ENCODE measurements around the gene NPDC1.

NPDC1 gene

DNA sequence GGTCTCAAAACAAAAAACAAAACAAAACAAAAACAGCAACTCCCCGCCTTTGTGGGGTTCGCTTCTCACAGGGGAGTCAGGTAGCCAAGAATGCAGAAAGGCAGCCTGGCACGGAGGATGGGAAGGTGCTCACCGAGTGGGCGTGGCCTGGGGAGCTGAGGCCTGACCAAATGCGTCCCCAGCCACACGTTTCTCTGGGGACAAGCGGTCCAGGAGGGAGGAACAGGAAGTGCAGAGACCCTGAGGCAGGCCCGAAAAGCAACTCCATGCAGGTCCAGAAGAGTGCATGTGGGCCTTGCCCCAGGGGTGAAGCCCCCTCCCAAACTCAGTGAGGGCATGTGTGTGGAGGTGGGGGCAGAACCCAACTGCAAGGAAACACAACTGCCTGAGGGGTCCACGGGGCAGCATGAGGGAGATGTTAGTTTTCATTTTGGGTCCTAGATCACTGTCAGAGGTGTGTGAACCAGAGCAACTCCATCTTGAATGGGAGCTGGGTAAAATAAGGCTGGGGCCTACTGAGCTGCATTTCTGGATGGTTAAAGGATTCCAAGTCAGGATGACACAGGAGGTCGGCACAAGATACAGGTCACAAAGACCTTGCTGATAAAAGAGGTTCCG is 28.8 kb upstream of the NPDC1 start:
- Histone ChIP-seq H3K36me3 (ENCODE audit: control insufficient read depth, insufficient read depth, low read length) (no peaks in the 10 kb centered on the region), H3K9me3 (ENCODE audit: control insufficient read depth, insufficient read depth, low read length) (no peaks in the 10 kb centered on the region), H3K27ac (ENCODE audit: low read length) (no peak overlapping the region), H3K27me3 (ENCODE audit: control insufficient read depth, insufficient read depth, low read length) (peaks cover 13% of the 10 kb centered on the region; the same call in 1 of the 2 replicates), H3K4me3 (ENCODE audit: low read length) (no peak overlapping the region), H3K4me1 (ENCODE audit: control insufficient read depth, insufficient read depth, low read length) (peaks cover 13% of the 10 kb centered on the region)
- DNase-seq (ENCODE audit: low read depth, low spot score), result no peak
- no CpG with 5 or more reads among the region's 12 CpGs for WGBS (ENCODE audit: insufficient coverage, insufficient read length)

GRCh38 chr9:137073992-137074399 is 28.0 kb upstream of the NPDC1 start:
- WGBS (ENCODE audit: insufficient coverage, insufficient read length), result no CpG with 5 or more reads among the region's 8 CpGs
- H3K4me1 ChIP-seq (ENCODE audit: control insufficient read depth, insufficient read depth, low read length), result peaks cover 16% of the 10 kb centered on the region
- peaks cover 13% of the 10 kb centered on the region; the same call in 1 of the 2 replicates for H3K27me3 ChIP-seq (ENCODE audit: control insufficient read depth, insufficient read depth, low read length)
- DNase-seq (ENCODE audit: low read depth, low spot score), result no peak
- no peaks in the 10 kb centered on the region for H3K36me3 ChIP-seq (ENCODE audit: control insufficient read depth, insufficient read depth, low read length)
- no peak overlapping the region for H3K4me3 ChIP-seq (ENCODE audit: low read length)
- no peak overlapping the region for H3K27ac ChIP-seq (ENCODE audit: low read length)
- H3K9me3 ChIP-seq (ENCODE audit: control insufficient read depth, insufficient read depth, low read length), result no peaks in the 10 kb centered on the region

- Histone ChIP-seq H3K27ac (ENCODE audit: low read length) (no peak overlapping the region), H3K4me1 (ENCODE audit: control insufficient read depth, insufficient read depth, low read length) (peaks cover 14% of the 10 kb centered on the region), H3K36me3 (ENCODE audit: control insufficient read depth, insufficient read depth, low read length) (no peaks in the 10 kb centered on the region; the same call in 1 of the 2 replicates), H3K4me3 (ENCODE audit: low read length) (no peak overlapping the region), H3K27me3 (ENCODE audit: control insufficient read depth, insufficient read depth, low read length) (no peaks in the 10 kb centered on the region), H3K9me3 (ENCODE audit: control insufficient read depth, insufficient read depth, low read length) (no peaks in the 10 kb centered on the region)
- no peak for DNase-seq (ENCODE audit: low read depth, low spot score)
- WGBS (ENCODE audit: insufficient coverage, insufficient read length), result no CpG with 5 or more reads among the region's 2 CpGs
Observed at GRCh38 chr9:137071282-137071681, 25.3 kb upstream of the NPDC1 start.

DNA sequence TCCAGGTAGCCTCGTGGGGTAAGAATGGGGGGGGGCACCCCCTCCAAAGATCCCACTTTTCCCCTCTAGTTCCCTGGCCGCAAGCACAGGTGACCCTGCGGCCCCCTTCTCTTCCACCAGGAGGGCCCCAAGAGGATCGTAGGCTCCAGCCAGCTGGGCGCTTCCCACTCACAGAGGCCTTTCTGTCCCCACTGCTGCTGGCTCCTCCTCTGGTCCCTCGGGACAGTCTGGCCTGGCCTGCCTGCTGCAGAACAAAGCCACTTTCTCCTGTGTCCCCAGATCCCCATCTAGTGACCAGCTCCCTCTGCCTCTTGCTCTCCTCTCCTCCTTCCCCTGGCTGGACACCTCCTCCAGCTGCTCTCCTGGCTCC is 24.9 kb upstream of the NPDC1 start:
- WGBS (ENCODE audit: insufficient coverage, insufficient read length), result no CpG with 5 or more reads among the region's 6 CpGs
- Histone ChIP-seq H3K9me3 (ENCODE audit: control insufficient read depth, insufficient read depth, low read length) (no peaks in the 10 kb centered on the region), H3K27ac (ENCODE audit: low read length) (no peak overlapping the region), H3K4me3 (ENCODE audit: low read length) (peak overlapping the region; percentile 4; the same call in 1 of the 2 replicates), H3K27me3 (ENCODE audit: control insufficient read depth, insufficient read depth, low read length) (no peaks in the 10 kb centered on the region), H3K4me1 (ENCODE audit: control insufficient read depth, insufficient read depth, low read length) (peaks cover 14% of the 10 kb centered on the region), H3K36me3 (ENCODE audit: control insufficient read depth, insufficient read depth, low read length) (no peaks in the 10 kb centered on the region; the same call in 1 of the 2 replicates)
- no peak for DNase-seq (ENCODE audit: low read depth, low spot score)

GRCh38 chr9:137070201-137070905 is 24.4 kb upstream of the NPDC1 start, which contains the start of gene SAPCD2:
Gene SAPCD2, minus strand, starts transcription at chr9:137070557. Its CDS starts 97 bp downstream, at chr9:137070460.
- peak within 1 kb of the TSS; percentile 76 for H3K4me3 ChIP-seq (ENCODE audit: low read length)
- H3K36me3 ChIP-seq (ENCODE audit: control insufficient read depth, insufficient read depth, low read length), result no peaks in the 10 kb centered on the region; the same call in 1 of the 2 replicates
- H3K4me1 ChIP-seq (ENCODE audit: control insufficient read depth, insufficient read depth, low read length), result peaks cover 14% of the 10 kb centered on the region
- DNase-seq (ENCODE audit: low read depth, low spot score), result no peak
- H3K27ac ChIP-seq (ENCODE audit: low read length), result no peak within 1 kb of the TSS
- WGBS (ENCODE audit: insufficient coverage, insufficient read length), result no CpG with 5 or more reads among the region's 74 CpGs
- no peaks in the 10 kb centered on the region for H3K27me3 ChIP-seq (ENCODE audit: control insufficient read depth, insufficient read depth, low read length)
- no peaks in the 10 kb centered on the region for H3K9me3 ChIP-seq (ENCODE audit: control insufficient read depth, insufficient read depth, low read length)

- no CpG with 5 or more reads among the region's 52 CpGs for WGBS (ENCODE audit: insufficient coverage, insufficient read length)
- peaks cover 12% of the 10 kb centered on the region for H3K4me1 ChIP-seq (ENCODE audit: control insufficient read depth, insufficient read depth, low read length)
- H3K36me3 ChIP-seq (ENCODE audit: control insufficient read depth, insufficient read depth, low read length), result peaks cover 3% of the 10 kb centered on the region; the same call in 1 of the 2 replicates
- DNase-seq (ENCODE audit: low read depth, low spot score), result no peak
- H3K4me3 ChIP-seq (ENCODE audit: low read length), result peak overlapping the region; percentile 76
- H3K9me3 ChIP-seq (ENCODE audit: control insufficient read depth, insufficient read depth, low read length), result no peaks in the 10 kb centered on the region
- no peak overlapping the region for H3K27ac ChIP-seq (ENCODE audit: low read length)
- H3K27me3 ChIP-seq (ENCODE audit: control insufficient read depth, insufficient read depth, low read length), result no peaks in the 10 kb centered on the region
Observed at GRCh38 chr9:137069508-137070091, 23.6 kb upstream of the NPDC1 start.

GRCh38 chr9:137068539-137069507 is 22.8 kb upstream of the NPDC1 start:
- peaks cover 12% of the 10 kb centered on the region for H3K4me1 ChIP-seq (ENCODE audit: control insufficient read depth, insufficient read depth, low read length)
- no CpG with 5 or more reads among the region's 17 CpGs for WGBS (ENCODE audit: insufficient coverage, insufficient read length)
- no peak for DNase-seq (ENCODE audit: low read depth, low spot score)
- H3K36me3 ChIP-seq (ENCODE audit: control insufficient read depth, insufficient read depth, low read length), result peaks cover 6% of the 10 kb centered on the region; the same call in 1 of the 2 replicates
- no peaks in the 10 kb centered on the region for H3K27me3 ChIP-seq (ENCODE audit: control insufficient read depth, insufficient read depth, low read length)
- no peak overlapping the region for H3K27ac ChIP-seq (ENCODE audit: low read length)
- peak overlapping the region; percentile 76; the same call in 1 of the 2 replicates for H3K4me3 ChIP-seq (ENCODE audit: low read length)
- no peaks in the 10 kb centered on the region for H3K9me3 ChIP-seq (ENCODE audit: control insufficient read depth, insufficient read depth, low read length)

DNA sequence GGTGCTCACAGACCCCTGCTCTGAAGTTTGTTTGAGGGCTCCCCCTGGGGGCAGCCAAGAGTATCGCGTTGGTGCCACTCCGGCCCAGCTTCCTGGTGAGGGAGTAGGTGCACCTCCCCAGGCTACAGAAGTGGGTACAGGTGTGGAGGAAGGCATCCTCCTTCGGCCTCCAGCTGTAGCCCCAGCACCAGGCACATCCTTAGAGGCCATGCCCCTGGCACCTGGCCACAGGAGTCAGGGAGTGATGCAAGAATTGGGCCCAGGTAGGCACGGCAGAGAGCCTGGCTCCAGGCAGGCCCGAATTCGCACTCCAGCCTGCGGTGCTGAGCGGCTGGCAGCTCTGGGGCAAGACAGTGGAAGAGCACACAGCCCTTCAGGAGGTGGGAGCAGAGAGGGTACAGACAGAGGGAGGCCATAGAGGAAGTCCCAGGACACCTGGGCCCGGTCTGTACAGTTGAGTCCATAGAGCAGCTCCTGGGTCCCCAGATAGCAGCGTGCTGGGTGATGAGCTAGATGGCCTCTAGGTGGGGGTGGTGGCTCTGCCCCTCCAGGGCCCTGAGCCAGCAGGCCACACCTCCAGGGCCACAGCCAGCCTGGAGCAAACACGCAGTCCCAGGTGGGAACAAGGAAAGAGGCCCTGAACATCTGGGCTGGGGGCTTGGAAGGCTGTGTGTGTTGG is 22.0 kb upstream of the NPDC1 start:
- peaks cover 13% of the 10 kb centered on the region for H3K4me1 ChIP-seq (ENCODE audit: control insufficient read depth, insufficient read depth, low read length)
- no CpG with 5 or more reads among the region's 12 CpGs for WGBS (ENCODE audit: insufficient coverage, insufficient read length)
- H3K4me3 ChIP-seq (ENCODE audit: low read length), result no peak overlapping the region
- H3K9me3 ChIP-seq (ENCODE audit: control insufficient read depth, insufficient read depth, low read length), result no peaks in the 10 kb centered on the region
- peaks cover 6% of the 10 kb centered on the region; the same call in 1 of the 2 replicates for H3K36me3 ChIP-seq (ENCODE audit: control insufficient read depth, insufficient read depth, low read length)
- H3K27ac ChIP-seq (ENCODE audit: low read length), result no peak overlapping the region
- DNase-seq (ENCODE audit: low read depth, low spot score), result no peak
- no peaks in the 10 kb centered on the region for H3K27me3 ChIP-seq (ENCODE audit: control insufficient read depth, insufficient read depth, low read length)

DNA sequence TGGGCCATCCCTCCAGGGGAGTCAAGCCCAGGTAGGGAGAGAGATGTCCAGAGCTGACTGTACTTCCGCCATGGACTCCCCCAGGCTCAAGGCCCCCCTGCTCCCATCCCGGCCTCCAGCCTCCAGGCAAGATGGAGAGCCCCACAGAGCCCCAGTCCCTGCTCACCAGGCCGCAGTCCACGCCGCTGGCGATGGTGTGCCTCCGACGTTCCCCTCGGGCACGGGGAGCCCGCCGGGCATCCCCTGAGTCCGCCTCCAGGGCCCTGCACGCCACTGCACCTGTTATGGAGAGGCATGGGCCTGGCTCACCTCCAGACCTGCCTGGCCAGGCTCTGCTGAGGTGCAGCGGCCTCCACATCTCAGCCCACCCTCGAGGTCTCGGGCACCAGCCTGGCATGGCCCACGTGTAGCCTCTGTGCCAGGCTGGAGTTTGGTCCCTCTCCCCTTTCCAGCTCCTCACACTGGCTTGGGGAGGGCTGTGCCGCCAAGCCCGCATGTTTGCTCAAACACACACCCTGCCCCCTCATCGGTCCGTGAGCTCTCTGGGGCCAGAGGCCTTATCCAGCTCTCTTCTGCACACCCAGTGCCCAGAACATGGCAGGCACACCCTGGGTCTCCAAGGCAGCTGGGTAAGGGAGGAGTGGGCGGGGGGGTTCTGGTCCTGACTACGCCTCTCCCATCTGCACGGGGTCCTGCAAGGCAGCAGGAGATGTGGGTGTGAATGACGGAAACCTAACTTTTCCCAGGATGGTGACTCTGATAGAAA is 20.3 kb upstream of the NPDC1 start:
- Histone ChIP-seq H3K36me3 (ENCODE audit: control insufficient read depth, insufficient read depth, low read length) (peaks cover 6% of the 10 kb centered on the region; the same call in 1 of the 2 replicates), H3K9me3 (ENCODE audit: control insufficient read depth, insufficient read depth, low read length) (no peaks in the 10 kb centered on the region), H3K27ac (ENCODE audit: low read length) (no peak overlapping the region), H3K4me1 (ENCODE audit: control insufficient read depth, insufficient read depth, low read length) (peaks cover 13% of the 10 kb centered on the region), H3K27me3 (ENCODE audit: control insufficient read depth, insufficient read depth, low read length) (no peaks in the 10 kb centered on the region), H3K4me3 (ENCODE audit: low read length) (no peak overlapping the region)
- no peak for DNase-seq (ENCODE audit: low read depth, low spot score)
- no CpG with 5 or more reads among the region's 26 CpGs for WGBS (ENCODE audit: insufficient coverage, insufficient read length)

All from iPS DF 6.9 (cell line).